Kidney (tissue), 14 donors: Measurements from ENCODE around the gene FBXO33. TPM values are rescaled to one million over a fixed set of nuclear protein-coding genes. Genes with fewer than 3 reads are reported as not detected.

Source experiments
- DNase-seq, 5 donors: peaks; one replicate each; pipeline ENCODE4 v3.0.0-alpha.2; 2013 to 2020
- FAIRE-seq: peaks from 2 replicates; lab custom pipeline; 2012; peaks lifted over from hg19 to GRCh38; lab: Jason Lieb, UNC
- H3K27ac ChIP-seq, 2 donors: one replicate each; pipeline ENCODE4 v1.7.0; 2013; ENCODE audit warnings: low read depth in 2 of 2, low read length in 2 of 2, inconsistent platforms in 1 of 2
- H3K27me3 ChIP-seq: one replicate; pipeline ENCODE4 v1.7.1; 2013; ENCODE audit warnings: low read length, inconsistent platforms; ENCODE audit not compliant: control insufficient read depth, insufficient read depth
- H3K36me3 ChIP-seq, 3 donors: one replicate each; pipeline versions ENCODE4 v1.7.0 to v1.7.1; 2013; ENCODE audit warnings: low read length in 3 of 3, control low read depth in 1 of 3, inconsistent platforms in 1 of 3; ENCODE audit not compliant: insufficient read depth in 3 of 3, control insufficient read depth in 2 of 3
- H3K4me1 ChIP-seq, 3 donors: one replicate each; pipeline versions ENCODE4 v1.7.0 to v1.7.1; 2013; ENCODE audit warnings: low read length in 3 of 3, inconsistent platforms in 1 of 3, low read depth in 1 of 3; ENCODE audit not compliant: control insufficient read depth in 2 of 3, insufficient read depth in 2 of 3
- H3K4me3 ChIP-seq, 3 donors: one replicate each; pipeline versions ENCODE4 v1.7.0 to v1.8.1; 2013; ENCODE audit warnings: low read length in 3 of 3, control low read depth in 1 of 3, inconsistent platforms in 1 of 3
- H3K9ac ChIP-seq, 3 donors: one replicate each; pipeline versions ENCODE4 v1.7.0 to v1.7.1; 2013; ENCODE audit warnings: low read length in 3 of 3, control low read depth in 1 of 3, inconsistent platforms in 1 of 3
- H3K9me3 ChIP-seq, 3 donors: one replicate each; pipeline versions ENCODE4 v1.7.0 to v1.7.1; 2013; ENCODE audit warnings: low read length in 3 of 3, control low read depth in 1 of 3, inconsistent platforms in 1 of 3; ENCODE audit not compliant: control insufficient read depth in 2 of 3, insufficient read depth in 1 of 3
- intact Hi-C: fragments of 100-400 bp; cut with DNase I; formaldehyde crosslinking; loops from one replicate; pipeline ENCODE4 v1.11.1; 2022
- polyA plus RNA-seq: library from polyadenylated mRNA; stranded (reverse); fragments of 350-450 nt; fragmentation: Illumina TruSeq; extraction: RNeasy Lipid Tissue Mini Kit (QIAGEN cat#74804); gene quantifications from one replicate; pipeline ENCODE4 v1.2.3, GENCODE V29; 2014; ENCODE audit warnings: low read depth, low replicate concordance; ENCODE audit not compliant: insufficient read depth
- total RNA-seq: library from RNA; stranded (reverse); fragmentation: NEBNext Ultra II Directional; extraction: Animal tissue kit (Norgen Biotek cat#: 25700); gene quantifications from one replicate; pipeline ENCODE4 v1.2.1, GENCODE V29; 2021
- TF ChIP-seq, protein P1 (sequence below): IDR thresholded peaks from 3 replicates; pipeline ENCODE4 v1.5.1; 2012; ENCODE audit warnings: mild to moderate bottlenecking, moderate library complexity, borderline replicate concordance; ENCODE audit not compliant: insufficient read depth; ENCODE audit errors: extremely low read depth
- donor health status: control.
- donor health status: control.
- donor health status: control.
- donor health status: control.
- donor health status: control.
- donor health status: DM: yes; HTN: yes; CAD: no.
- donor health status: Normal renal cell carcinoma (clear cell type).

FBXO33 gene
- total and polyA plus RNA-seq, 2 donors from 2014 or later = 6.5 to 11.2 TPM

DNA sequence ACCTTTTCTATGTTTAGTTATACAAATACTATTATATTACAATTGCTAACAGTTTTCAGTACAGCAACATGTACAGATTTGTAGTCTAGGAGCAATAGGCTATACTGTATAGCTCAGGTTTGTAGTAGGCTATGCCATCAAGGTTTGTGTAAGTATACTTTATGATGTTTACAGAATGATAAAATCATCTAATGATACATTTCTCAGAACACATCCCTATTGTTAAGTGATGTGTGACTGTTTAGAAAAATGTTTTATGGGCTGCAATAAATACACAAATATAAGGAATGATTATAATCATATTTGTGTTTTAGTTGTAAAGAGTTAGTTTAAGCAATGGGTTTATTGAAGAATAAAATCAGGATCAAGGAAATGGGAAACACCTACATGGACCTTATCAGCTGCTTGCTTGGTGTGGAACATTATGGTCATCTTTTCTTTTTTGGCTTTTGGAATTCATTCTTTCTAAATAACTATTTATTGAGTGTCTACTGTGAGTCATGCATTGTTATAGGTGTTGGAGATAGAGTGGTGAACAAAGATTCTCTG is 24.5 kb upstream of the FBXO33 start:
- Histone ChIP-seq H3K9ac (no peak overlapping the region), H3K27ac (no peak overlapping the region), H3K9me3 (no peaks in the 10 kb centered on the region), H3K36me3 (no peaks in the 10 kb centered on the region), H3K27me3 (no peaks in the 10 kb centered on the region), H3K4me1 (no peaks in the 10 kb centered on the region), H3K4me3 (no peak overlapping the region)
- no peak for FAIRE-seq
- TF ChIP-seq, protein P1, sequence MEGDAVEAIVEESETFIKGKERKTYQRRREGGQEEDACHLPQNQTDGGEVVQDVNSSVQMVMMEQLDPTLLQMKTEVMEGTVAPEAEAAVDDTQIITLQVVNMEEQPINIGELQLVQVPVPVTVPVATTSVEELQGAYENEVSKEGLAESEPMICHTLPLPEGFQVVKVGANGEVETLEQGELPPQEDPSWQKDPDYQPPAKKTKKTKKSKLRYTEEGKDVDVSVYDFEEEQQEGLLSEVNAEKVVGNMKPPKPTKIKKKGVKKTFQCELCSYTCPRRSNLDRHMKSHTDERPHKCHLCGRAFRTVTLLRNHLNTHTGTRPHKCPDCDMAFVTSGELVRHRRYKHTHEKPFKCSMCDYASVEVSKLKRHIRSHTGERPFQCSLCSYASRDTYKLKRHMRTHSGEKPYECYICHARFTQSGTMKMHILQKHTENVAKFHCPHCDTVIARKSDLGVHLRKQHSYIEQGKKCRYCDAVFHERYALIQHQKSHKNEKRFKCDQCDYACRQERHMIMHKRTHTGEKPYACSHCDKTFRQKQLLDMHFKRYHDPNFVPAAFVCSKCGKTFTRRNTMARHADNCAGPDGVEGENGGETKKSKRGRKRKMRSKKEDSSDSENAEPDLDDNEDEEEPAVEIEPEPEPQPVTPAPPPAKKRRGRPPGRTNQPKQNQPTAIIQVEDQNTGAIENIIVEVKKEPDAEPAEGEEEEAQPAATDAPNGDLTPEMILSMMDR = no peak
- intact Hi-C loops = no loop called here
- DNase-seq = no peak

DNA sequence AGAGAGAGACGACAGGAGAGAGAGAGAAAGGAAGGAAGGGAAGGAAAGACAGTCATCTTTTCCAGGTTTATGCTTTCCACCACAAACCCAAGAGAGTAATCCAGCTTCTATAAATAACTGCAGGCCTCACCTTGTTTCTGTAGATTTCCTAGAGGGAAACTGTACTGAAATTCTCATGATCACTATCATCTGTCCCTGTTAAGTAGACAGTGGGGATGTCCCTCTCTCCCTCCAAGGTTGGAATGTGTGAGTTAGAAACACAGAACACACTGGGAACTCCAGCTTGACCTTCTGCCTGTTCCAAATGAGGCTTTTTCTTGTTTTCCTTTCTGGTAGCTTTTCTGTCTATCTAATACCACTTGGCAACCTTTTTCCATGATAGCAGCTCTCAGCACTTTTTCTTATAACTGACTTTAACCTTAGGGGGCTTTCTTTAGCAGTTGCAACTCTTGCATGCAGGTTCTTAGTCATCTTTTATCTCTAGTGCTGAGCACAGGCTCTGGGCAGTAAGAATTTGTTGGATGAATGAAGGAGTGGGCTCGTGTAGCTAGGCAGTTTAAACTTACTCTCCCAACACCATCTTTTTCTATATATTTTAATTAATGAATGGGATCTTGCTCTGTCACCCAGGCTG is 22.8 kb upstream of the FBXO33 start:
- Histone ChIP-seq H3K4me3 (no peak overlapping the region), H3K36me3 (no peaks in the 10 kb centered on the region), H3K9me3 (no peaks in the 10 kb centered on the region), H3K27me3 (no peaks in the 10 kb centered on the region), H3K9ac (no peak overlapping the region), H3K4me1 (no peaks in the 10 kb centered on the region), H3K27ac (no peak overlapping the region)
- DNase-seq (no peak), FAIRE-seq (no peak)
- TF ChIP-seq, protein P1 = no peak
- intact Hi-C loops = no loop called here

GRCh38 chr14:39452680-39453079 is 20.4 kb upstream of the FBXO33 start:
- Histone ChIP-seq H3K27ac (no peak overlapping the region), H3K27me3 (no peaks in the 10 kb centered on the region), H3K4me3 (no peak overlapping the region), H3K4me1 (no peaks in the 10 kb centered on the region), H3K9ac (no peak overlapping the region), H3K9me3 (no peaks in the 10 kb centered on the region), H3K36me3 (no peaks in the 10 kb centered on the region)
- intact Hi-C loops = no loop called here
- FAIRE-seq (no peak), DNase-seq (no peak)
- TF ChIP-seq, protein P1 = no peak

DNA sequence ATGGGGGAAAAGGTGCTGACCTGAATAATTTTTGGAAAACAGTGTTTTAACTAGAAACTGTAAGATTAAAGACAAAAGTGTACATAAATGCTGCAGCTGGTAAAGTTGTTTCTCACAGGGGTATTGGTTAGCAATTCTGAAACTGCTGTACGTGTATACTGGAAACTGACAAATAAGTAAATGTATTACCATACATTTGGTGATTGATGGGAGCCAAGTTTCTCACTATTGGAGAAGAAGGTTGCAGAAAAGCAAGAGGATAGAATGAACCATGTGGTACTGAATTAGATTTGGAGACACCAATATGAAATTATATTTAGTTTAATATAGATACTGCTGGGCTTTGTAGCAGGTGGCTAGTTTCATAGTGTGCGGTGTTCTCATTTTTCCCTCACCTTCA is 19.6 kb upstream of the FBXO33 start:
- TF ChIP-seq, protein P1 = no peak
- no peak for FAIRE-seq

More for the DNA sequence above, 19.6 kb upstream of the FBXO33 start:
- no peak overlapping the region for H3K27ac ChIP-seq
- no peak overlapping the region for H3K4me3 ChIP-seq
- no peaks in the 10 kb centered on the region for H3K4me1 ChIP-seq
- DNase-seq = no peak
- intact Hi-C loops = no loop called here
- no peaks in the 10 kb centered on the region for H3K9me3 ChIP-seq
- no peaks in the 10 kb centered on the region for H3K36me3 ChIP-seq
- no peak overlapping the region for H3K9ac ChIP-seq
- no peaks in the 10 kb centered on the region for H3K27me3 ChIP-seq
